Measurements from ENCODE around the gene JAKMIP1. TPM values are rescaled to one million over a fixed set of nuclear protein-coding genes. Genes with fewer than 3 reads are reported as not detected.

Gene JAKMIP1
- total and polyA plus RNA-seq, 2 experiments from 2014 or later = not detected

- WGBS, 2 experiments (ENCODE audit: low coverage in 1 of 2, low lambda C conversion rate in 2 of 2, missing lambda C conversion rate in 2 of 2) = 24 to 30% methylated on average over 3 to 4 of the region's 4 CpGs
- H3K9me2 ChIP-seq (ENCODE audit: insufficient read depth) = no peaks in the 10 kb centered on the region
Observed at GRCh38 chr4:6055436-6055835, 144.9 kb downstream of the JAKMIP1 start.

GRCh38 chr4:6055030-6055429, 145.3 kb downstream of the JAKMIP1 start:
- WGBS, 2 experiments (ENCODE audit: low coverage in 1 of 2, low lambda C conversion rate in 2 of 2, missing lambda C conversion rate in 2 of 2) = 29 to 31% methylated on average over 4 of the region's 4 CpGs
- no peak overlapping the region for H3K9ac ChIP-seq
- no peak for DNase-seq
- no peaks in the 10 kb centered on the region for H3K9me3 ChIP-seq (ENCODE audit: low read depth)
- no peaks in the 10 kb centered on the region for H3K4me1 ChIP-seq (ENCODE audit: insufficient read depth)
- no peaks in the 10 kb centered on the region for H4K20me1 ChIP-seq (ENCODE audit: insufficient read depth)
- H3F3A ChIP-seq (ENCODE audit: insufficient read depth) = peaks cover 4% of the 10 kb centered on the region; the same call in 1 of the 2 replicates
- no peaks in the 10 kb centered on the region for H3K9me2 ChIP-seq (ENCODE audit: insufficient read depth)
- no peak overlapping the region for H3K27ac ChIP-seq
- in situ Hi-C loops (cut with MboI) = no loop called here
- no peaks in the 10 kb centered on the region for H3K79me2 ChIP-seq (ENCODE audit: insufficient read depth)
- TF ChIP-seq EZH2phosphoT487 (IDR thresholded peaks at IDR 0.05; ENCODE audit: insufficient read depth, low read depth) (no peak), EZH2 (IDR thresholded peaks at IDR 0.05; ENCODE audit: insufficient read depth, poor library complexity, severe bottlenecking) (no peak)
- H3K36me3 ChIP-seq (ENCODE audit: low read depth) = no peaks in the 10 kb centered on the region
- no peaks in the 10 kb centered on the region for H3K27me3 ChIP-seq (replicated peaks; ENCODE audit: insufficient read depth)
- no peak overlapping the region for H3K4me3 ChIP-seq
- H3K4me2 ChIP-seq (ENCODE audit: unreplicated experiment) = no peak overlapping the region
- no peak overlapping the region for H2AFZ ChIP-seq

More at GRCh38 chr4:6055436-6055835, 144.9 kb downstream of the JAKMIP1 start:
- H2AFZ ChIP-seq = no peak overlapping the region
- H4K20me1 ChIP-seq (ENCODE audit: insufficient read depth) = no peaks in the 10 kb centered on the region
- TF ChIP-seq EZH2 (IDR thresholded peaks at IDR 0.05; ENCODE audit: insufficient read depth, poor library complexity, severe bottlenecking) (no peak), EZH2phosphoT487 (IDR thresholded peaks at IDR 0.05; ENCODE audit: insufficient read depth, low read depth) (no peak)
- H3K36me3 ChIP-seq (ENCODE audit: low read depth) = no peaks in the 10 kb centered on the region
- H3K4me1 ChIP-seq (ENCODE audit: insufficient read depth) = no peaks in the 10 kb centered on the region
- H3K4me3 ChIP-seq = no peak overlapping the region
- H3K9ac ChIP-seq = no peak overlapping the region
- no peak for DNase-seq
- no peak overlapping the region for H3K4me2 ChIP-seq (ENCODE audit: unreplicated experiment)
- in situ Hi-C loops (cut with MboI) = no loop called here
- peaks cover 4% of the 10 kb centered on the region; the same call in 1 of the 2 replicates for H3F3A ChIP-seq (ENCODE audit: insufficient read depth)
- H3K27me3 ChIP-seq (replicated peaks; ENCODE audit: insufficient read depth) = no peaks in the 10 kb centered on the region
- no peaks in the 10 kb centered on the region for H3K79me2 ChIP-seq (ENCODE audit: insufficient read depth)
- H3K9me3 ChIP-seq (ENCODE audit: low read depth) = no peaks in the 10 kb centered on the region
- no peak overlapping the region for H3K27ac ChIP-seq

DNA sequence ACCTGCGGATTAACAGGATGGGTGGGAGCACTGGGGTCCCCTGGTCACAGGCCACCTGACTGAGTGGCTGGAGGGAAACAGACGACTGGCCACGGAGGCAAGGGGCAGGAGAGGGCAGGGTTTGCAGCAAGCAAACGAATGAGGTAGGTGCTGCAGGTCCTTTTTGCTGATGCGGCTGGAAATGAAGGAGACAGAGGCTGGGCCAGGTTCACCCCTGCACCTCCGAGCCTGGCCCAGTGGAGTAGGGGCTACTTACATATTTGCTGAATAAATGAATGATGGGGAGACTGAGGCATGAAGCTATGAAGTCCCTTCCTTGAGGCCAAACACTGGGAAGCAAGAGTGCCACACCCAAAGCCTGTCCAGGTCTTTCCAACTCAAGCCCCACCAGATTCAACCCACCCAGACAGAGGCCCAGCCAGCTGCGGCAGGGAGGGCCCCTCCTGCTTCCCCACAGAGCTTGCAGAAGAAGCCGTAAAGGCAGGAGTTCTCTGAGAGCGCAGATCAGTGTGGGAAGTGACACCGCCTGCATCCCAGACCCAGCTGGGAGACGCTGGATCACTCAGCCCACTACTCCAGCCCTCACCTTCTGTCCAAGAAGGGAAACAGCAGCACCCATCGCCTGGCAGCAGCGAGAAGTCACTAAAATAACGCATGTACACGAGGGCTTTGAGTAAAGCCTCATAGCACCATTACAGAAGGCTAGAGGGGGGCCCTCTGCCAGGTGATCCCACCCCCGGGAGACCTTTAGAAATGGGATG, 146.0 kb downstream of the JAKMIP1 start:
- H3K9ac ChIP-seq = no peak overlapping the region
- no peaks in the 10 kb centered on the region for H3K4me1 ChIP-seq (ENCODE audit: insufficient read depth)
- H3K4me2 ChIP-seq (ENCODE audit: unreplicated experiment) = no peak overlapping the region
- H4K20me1 ChIP-seq (ENCODE audit: insufficient read depth) = no peaks in the 10 kb centered on the region
- H3K27ac ChIP-seq = no peak overlapping the region
- H2AFZ ChIP-seq = no peak overlapping the region
- WGBS, 2 experiments (ENCODE audit: low coverage in 1 of 2, low lambda C conversion rate in 2 of 2, missing lambda C conversion rate in 2 of 2) = 11 to 12% methylated on average over 16 of the region's 16 CpGs
- no peaks in the 10 kb centered on the region for H3K9me3 ChIP-seq (ENCODE audit: low read depth)
- no peaks in the 10 kb centered on the region for H3K36me3 ChIP-seq (ENCODE audit: low read depth)
- in situ Hi-C loops (cut with MboI) = no loop called here
- TF ChIP-seq EZH2 (IDR thresholded peaks at IDR 0.05; ENCODE audit: insufficient read depth, poor library complexity, severe bottlenecking) (no peak), EZH2phosphoT487 (IDR thresholded peaks at IDR 0.05; ENCODE audit: insufficient read depth, low read depth) (no peak)
- H3F3A ChIP-seq (ENCODE audit: insufficient read depth) = peaks cover 4% of the 10 kb centered on the region; the same call in 1 of the 2 replicates
- no peaks in the 10 kb centered on the region for H3K9me2 ChIP-seq (ENCODE audit: insufficient read depth)
- DNase-seq = no peak
- H3K27me3 ChIP-seq (replicated peaks; ENCODE audit: insufficient read depth) = no peaks in the 10 kb centered on the region
- no peak overlapping the region for H3K4me3 ChIP-seq
- no peaks in the 10 kb centered on the region for H3K79me2 ChIP-seq (ENCODE audit: insufficient read depth)

GRCh38 chr4:6052679-6053078, 147.7 kb downstream of the JAKMIP1 start:
- in situ Hi-C loops (cut with MboI) = no loop called here
- 31% methylated on average over 6 of the region's 6 CpGs for WGBS, 2 experiments (ENCODE audit: low coverage in 1 of 2, low lambda C conversion rate in 2 of 2, missing lambda C conversion rate in 2 of 2)
- DNase-seq = peak; percentile 8

More at GRCh38 chr4:6052679-6053078, 147.7 kb downstream of the JAKMIP1 start:
- no peaks in the 10 kb centered on the region for H3K36me3 ChIP-seq (ENCODE audit: low read depth)
- no peak overlapping the region for H3K9ac ChIP-seq
- no peak overlapping the region for H3K27ac ChIP-seq
- no peaks in the 10 kb centered on the region for H3K79me2 ChIP-seq (ENCODE audit: insufficient read depth)
- H3K9me2 ChIP-seq (ENCODE audit: insufficient read depth) = no peaks in the 10 kb centered on the region
- H4K20me1 ChIP-seq (ENCODE audit: insufficient read depth) = no peaks in the 10 kb centered on the region
- H2AFZ ChIP-seq = no peak overlapping the region
- H3K9me3 ChIP-seq (ENCODE audit: low read depth) = no peaks in the 10 kb centered on the region
- H3K4me3 ChIP-seq = no peak overlapping the region
- no peaks in the 10 kb centered on the region for H3K4me1 ChIP-seq (ENCODE audit: insufficient read depth)
- H3K4me2 ChIP-seq (ENCODE audit: unreplicated experiment) = no peak overlapping the region
- H3F3A ChIP-seq (ENCODE audit: insufficient read depth) = no peaks in the 10 kb centered on the region
- H3K27me3 ChIP-seq (replicated peaks; ENCODE audit: insufficient read depth) = no peaks in the 10 kb centered on the region
- TF ChIP-seq EZH2phosphoT487 (IDR thresholded peaks at IDR 0.05; ENCODE audit: insufficient read depth, low read depth) (no peak), EZH2 (IDR thresholded peaks at IDR 0.05; ENCODE audit: insufficient read depth, poor library complexity, severe bottlenecking) (no peak)

Measured in GM23248 (cell line).